HUES6 (cell line): ENCODE measurements around the gene ZCWPW1.

Source experiments
- H3K27ac ChIP-seq: 2 replicates; pipeline ENCODE4 v1.7.0; 2013; ENCODE audit warnings: low read depth, mild to moderate bottlenecking, low read length, inconsistent platforms
- H3K27me3 ChIP-seq: 2 replicates; pipeline ENCODE4 v1.6.1; 2013; ENCODE audit warnings: low read length; ENCODE audit not compliant: control insufficient read depth, insufficient read depth
- H3K36me3 ChIP-seq: 2 replicates; pipeline ENCODE4 v1.6.1; 2013; ENCODE audit warnings: low read length; ENCODE audit not compliant: control insufficient read depth, insufficient read depth
- H3K4me1 ChIP-seq: 2 replicates; pipeline ENCODE4 v1.6.1; 2013; ENCODE audit warnings: low read length; ENCODE audit not compliant: control insufficient read depth, insufficient read depth
- H3K4me3 ChIP-seq: 2 replicates; pipeline ENCODE4 v1.5.1; 2013; ENCODE audit warnings: low read depth, low read length
- H3K9ac ChIP-seq: one replicate; pipeline ENCODE4 v1.6.1; 2013; ENCODE audit warnings: mild to moderate bottlenecking, low read length
- H3K9me3 ChIP-seq: 2 replicates; pipeline ENCODE4 v1.6.1; 2013; ENCODE audit warnings: low read depth, low read length; ENCODE audit not compliant: control insufficient read depth, insufficient read depth

ZCWPW1 gene

DNA sequence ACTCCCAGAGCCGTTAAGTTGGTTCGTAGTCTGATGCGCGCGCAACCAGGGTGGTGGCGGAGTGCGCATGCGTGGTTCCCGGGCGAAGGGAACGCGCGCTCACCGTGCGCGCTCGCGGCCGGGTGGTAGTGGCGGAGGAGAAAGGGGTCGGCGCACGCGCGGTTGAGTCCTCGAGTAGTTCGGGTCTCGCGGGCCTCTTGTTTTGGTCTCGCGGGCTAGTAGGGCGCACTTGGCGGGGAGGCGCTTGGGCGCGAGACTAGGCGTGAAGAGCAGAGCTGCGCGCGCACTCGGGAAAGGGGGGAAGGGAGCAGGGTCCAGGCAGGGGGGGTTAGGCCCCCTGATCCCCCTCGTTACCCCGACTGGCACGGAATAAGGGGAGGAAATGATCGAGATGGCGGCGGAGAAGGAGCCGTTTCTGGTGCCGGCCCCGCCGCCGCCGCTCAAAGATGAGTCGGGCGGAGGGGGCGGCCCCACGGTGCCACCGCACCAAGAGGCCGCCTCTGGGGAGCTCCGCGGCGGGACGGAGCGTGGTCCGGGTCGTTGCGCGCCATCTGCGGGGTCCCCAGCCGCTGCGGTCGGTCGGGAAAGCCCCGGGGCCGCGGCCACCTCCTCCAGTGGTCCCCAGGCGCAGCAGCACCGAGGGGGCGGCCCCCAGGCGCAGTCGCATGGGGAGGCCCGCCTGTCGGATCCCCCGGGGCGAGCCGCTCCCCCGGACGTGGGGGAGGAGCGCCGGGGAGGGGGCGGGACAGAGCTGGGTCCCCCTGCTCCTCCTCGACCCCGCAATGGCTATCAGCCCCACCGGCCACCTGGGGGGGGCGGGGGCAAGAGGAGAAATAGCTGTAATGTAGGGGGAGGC lies 1.4 kb upstream of the ZCWPW1 start, which contains the start of gene MEPCE:
Gene MEPCE, plus strand, starts transcription at position 195 of the 856 bp plus-strand sequence. Its CDS starts 188 bp downstream, at position 383.
- Histone ChIP-seq H3K4me3 (peak within 1 kb of the TSS; percentile 82), H3K4me1 (peaks cover 25% of the 10 kb centered on the region), H3K27me3 (peaks cover 5% of the 10 kb centered on the region; the same call in 1 of the 2 replicates), H3K27ac (peak within 1 kb of the TSS; percentile 98), H3K36me3 (peaks cover 42% of the 10 kb centered on the region), H3K9ac (peak within 1 kb of the TSS; percentile 95), H3K9me3 (no peaks in the 10 kb centered on the region)

DNA sequence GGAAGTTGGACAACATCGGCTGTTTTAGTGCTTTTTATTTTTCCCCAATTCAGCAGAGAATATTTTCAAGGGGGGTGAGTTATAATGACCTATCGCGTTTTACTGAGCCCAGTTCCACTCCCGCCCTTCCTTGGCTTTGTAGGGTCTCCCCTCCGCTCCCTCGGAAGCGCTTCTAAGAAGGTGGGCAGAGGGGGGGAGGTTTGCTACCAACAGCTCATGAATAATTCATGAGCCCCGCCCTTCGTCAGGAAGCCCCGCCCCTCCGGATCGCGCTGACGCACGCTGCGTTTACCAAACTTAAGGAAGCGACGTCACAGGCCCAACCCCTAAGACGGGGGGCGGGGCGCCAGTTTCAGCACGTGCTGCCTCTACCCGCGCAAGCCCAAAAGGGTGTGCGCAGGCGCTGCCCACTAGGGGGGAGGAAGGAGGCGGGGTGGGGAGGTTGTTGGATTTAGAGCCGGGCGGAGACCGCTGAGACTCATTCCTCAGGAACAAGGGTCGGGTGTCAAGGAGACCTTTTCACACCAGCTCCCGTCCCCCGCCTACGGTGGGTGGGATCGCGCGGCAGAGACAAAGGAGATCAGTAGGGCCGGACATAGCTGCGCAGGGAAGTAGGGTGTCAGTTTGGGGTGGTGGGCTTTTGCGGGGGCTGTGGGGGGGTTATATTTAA lies 599 bp upstream of the ZCWPW1 start:
- no peaks in the 10 kb centered on the region for H3K9me3 ChIP-seq
- H3K27me3 ChIP-seq: peaks cover 5% of the 10 kb centered on the region; the same call in 1 of the 2 replicates
- H3K36me3 ChIP-seq: peaks cover 35% of the 10 kb centered on the region
- H3K27ac ChIP-seq: peak overlapping the region; percentile 98
- H3K4me1 ChIP-seq: peaks cover 22% of the 10 kb centered on the region
- H3K4me3 ChIP-seq: peak overlapping the region; percentile 82
- H3K9ac ChIP-seq: peak overlapping the region; percentile 95

DNA sequence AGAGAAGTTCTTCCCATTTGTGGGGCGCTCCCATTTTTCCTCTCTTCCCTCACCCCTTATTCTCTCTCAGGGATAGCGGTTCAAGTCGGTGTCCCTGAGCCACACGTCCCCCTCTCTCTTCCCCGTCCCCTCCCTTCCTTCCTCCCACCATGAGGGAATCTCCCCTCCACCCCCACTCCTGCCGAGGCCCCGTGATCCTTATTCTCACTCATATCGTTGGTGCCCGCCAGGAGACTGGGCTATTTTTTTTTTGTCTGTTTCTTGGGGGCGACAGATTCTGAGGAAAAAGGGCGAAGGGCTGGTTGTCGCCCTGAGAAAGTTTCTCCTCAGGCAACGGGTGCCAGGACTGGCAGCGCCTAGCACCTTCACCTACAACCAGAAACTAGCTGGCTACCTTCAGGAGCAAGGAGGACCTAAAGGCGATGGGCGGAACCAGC lies 723 bp downstream of the ZCWPW1 start:
- Histone ChIP-seq H3K27me3 (peaks cover 5% of the 10 kb centered on the region; the same call in 1 of the 2 replicates), H3K27ac (no peak overlapping the region), H3K9ac (no peak overlapping the region), H3K4me1 (peaks cover 18% of the 10 kb centered on the region), H3K4me3 (peak overlapping the region; percentile 82; the same call in 1 of the 2 replicates), H3K9me3 (no peaks in the 10 kb centered on the region), H3K36me3 (peaks cover 22% of the 10 kb centered on the region)

DNA sequence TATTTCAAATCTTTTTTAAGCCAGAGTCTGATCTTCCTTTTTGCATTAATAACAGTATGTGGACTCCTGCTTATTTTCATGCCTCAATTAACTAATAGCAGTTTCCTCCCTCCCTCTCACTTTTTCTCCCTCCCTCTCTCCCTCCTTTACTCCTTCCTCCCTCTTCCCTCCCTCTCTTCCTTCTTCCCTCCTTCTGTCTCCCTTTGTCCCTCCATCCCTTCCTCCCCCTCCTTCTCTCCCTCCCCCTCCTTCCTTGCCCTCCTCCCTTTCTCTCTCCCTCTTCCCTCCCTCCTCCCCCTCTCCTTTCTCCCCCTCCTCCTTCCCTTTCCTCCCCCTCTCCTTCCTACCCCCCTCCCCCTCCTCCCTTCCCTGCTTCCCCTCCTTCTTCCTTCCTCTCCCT lies 2.0 kb downstream of the ZCWPW1 start:
- peaks cover 11% of the 10 kb centered on the region for H3K4me1 ChIP-seq
- H3K4me3 ChIP-seq: no peak overlapping the region
- peaks cover 5% of the 10 kb centered on the region; the same call in 1 of the 2 replicates for H3K27me3 ChIP-seq
- H3K9ac ChIP-seq: no peak overlapping the region
- no peaks in the 10 kb centered on the region for H3K9me3 ChIP-seq
- no peak overlapping the region for H3K27ac ChIP-seq
- H3K36me3 ChIP-seq: peaks cover 10% of the 10 kb centered on the region

DNA sequence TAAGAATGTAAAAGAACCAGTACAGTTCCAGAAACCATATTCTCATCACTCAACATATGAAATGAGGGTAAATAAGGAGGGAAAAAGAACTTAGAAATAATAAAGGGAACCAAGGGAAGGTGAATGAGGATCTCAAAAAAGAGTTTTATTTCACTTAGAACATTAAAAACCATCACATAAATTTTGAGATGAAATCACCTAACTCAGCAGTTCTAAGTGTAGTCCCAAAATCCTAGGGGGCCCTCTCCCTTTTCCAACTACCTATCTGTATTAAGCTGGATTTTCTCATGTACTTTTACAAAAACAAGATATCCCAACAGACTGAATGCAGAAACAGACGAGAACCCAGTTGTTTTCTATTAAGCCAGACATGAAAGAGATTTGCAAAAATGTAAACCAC lies 3.2 kb downstream of the ZCWPW1 start:
- Histone ChIP-seq H3K4me1 (no peaks in the 10 kb centered on the region), H3K27me3 (peaks cover 5% of the 10 kb centered on the region; the same call in 1 of the 2 replicates), H3K9ac (no peak overlapping the region), H3K27ac (no peak overlapping the region), H3K9me3 (no peaks in the 10 kb centered on the region), H3K4me3 (no peak overlapping the region), H3K36me3 (no peaks in the 10 kb centered on the region)

DNA sequence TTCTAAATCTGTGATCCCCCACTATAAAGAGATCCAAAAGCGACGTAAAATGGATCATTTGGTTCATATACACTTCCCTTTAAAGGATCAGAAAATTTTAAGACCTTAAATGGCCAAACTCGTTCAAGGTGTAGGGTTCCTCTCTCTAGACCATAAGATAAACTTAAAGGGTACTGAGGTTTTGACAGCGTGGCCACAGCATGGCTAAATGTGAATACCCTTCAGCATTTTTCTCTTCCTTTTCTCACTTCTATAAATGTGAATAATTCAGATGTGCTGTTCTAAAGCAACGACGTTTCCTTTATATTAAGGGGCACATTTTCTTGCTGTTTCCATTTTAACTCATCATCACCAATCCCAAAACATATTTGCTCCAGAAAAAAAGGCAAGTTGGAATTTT lies 5.2 kb downstream of the ZCWPW1 start:
- Histone ChIP-seq H3K27ac (no peak overlapping the region), H3K27me3 (peaks cover 5% of the 10 kb centered on the region; the same call in 1 of the 2 replicates), H3K4me3 (no peak overlapping the region), H3K9ac (no peak overlapping the region), H3K4me1 (no peaks in the 10 kb centered on the region), H3K36me3 (no peaks in the 10 kb centered on the region), H3K9me3 (no peaks in the 10 kb centered on the region)

DNA sequence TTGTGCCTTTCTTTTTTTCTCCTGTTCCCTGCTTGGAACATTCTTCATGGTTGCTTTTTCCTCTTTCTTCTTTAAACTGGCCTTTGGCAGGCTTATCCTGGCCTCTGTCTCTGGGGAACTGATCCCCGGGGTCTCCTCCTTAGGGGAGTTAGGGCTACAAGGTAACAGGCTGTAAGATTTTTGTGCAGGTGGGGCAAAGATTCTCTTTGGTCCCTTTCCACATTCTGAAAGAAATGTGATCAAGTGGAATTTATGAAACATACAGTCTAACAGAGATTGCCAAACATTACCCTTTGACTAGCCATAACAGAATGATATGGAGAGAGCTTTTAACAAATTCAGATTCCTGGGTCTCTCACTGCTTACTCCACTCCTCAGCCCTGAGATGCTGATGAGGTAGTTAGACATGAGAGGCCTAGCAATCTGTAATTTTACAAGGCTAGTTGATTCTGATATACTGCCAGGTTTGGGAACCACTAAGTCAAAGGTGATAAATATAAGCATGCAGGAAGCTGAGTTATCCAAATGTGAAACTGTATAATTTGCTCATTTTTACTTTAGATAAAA lies 8.8 kb downstream of the ZCWPW1 start:
- no peaks in the 10 kb centered on the region for H3K9me3 ChIP-seq
- H3K36me3 ChIP-seq: no peaks in the 10 kb centered on the region
- H3K4me1 ChIP-seq: no peaks in the 10 kb centered on the region
- H3K27ac ChIP-seq: no peak overlapping the region
- H3K4me3 ChIP-seq: no peak overlapping the region
- no peak overlapping the region for H3K9ac ChIP-seq
- H3K27me3 ChIP-seq: no peaks in the 10 kb centered on the region

DNA sequence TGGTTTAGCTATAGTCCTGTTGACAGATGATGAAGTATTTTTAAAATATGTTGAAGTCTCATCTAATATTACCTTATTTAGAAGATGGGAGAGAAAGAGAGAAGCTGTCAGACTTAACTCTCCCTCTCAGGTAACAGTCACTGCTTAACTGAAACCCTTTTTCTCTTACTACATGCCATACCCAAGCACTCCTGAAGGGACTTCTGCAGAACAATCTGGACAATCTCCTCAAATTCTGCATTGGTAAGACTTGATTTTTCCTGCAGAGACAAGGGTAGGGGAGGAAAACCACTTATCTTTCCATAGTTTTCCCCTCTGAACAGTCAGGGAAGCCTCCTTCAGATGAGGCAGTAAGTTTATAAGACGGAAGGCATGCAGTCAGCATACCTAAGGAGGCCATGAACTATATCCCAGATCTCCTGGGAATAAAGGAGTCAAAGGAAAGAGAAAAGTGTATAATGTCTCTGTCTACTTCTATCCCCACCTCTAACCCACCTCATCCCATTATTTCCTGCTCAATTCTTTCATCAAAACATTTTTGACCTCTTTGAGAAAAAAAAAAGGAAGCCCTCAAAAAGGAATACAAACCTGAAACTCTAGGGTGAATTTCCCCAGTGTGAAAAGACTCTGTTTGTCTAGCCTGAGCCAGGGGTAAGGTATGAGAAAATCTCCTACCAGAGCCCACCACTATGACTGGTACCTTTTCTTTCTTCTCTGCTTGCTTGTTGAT lies 9.4 kb downstream of the ZCWPW1 start:
- H3K36me3 ChIP-seq: no peaks in the 10 kb centered on the region
- no peak overlapping the region for H3K27ac ChIP-seq
- no peaks in the 10 kb centered on the region for H3K27me3 ChIP-seq
- H3K4me3 ChIP-seq: no peak overlapping the region
- H3K9me3 ChIP-seq: no peaks in the 10 kb centered on the region
- no peak overlapping the region for H3K9ac ChIP-seq
- H3K4me1 ChIP-seq: no peaks in the 10 kb centered on the region

DNA sequence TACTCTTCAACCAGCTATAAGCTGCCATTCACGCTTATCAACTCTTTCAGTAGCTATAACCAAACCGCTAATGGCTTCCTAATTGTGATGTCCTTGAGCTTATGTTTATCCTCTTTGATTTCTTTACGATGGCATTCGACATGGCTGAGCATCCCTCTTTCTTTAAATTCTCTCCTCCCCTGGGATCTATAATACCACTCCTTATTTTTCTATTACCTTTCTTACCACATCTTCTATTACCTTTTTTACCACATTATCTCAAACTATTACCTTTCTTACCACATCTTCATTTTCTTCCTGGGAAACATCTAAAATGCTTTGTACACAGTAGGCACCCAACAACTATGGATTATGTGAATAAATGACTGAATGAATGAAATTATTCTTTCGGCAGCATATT lies 13.1 kb downstream of the ZCWPW1 start:
- Histone ChIP-seq H3K9ac (no peak overlapping the region), H3K27ac (no peak overlapping the region), H3K9me3 (no peaks in the 10 kb centered on the region), H3K36me3 (no peaks in the 10 kb centered on the region), H3K4me1 (no peaks in the 10 kb centered on the region), H3K27me3 (peaks cover 6% of the 10 kb centered on the region; the same call in 1 of the 2 replicates), H3K4me3 (no peak overlapping the region)

DNA sequence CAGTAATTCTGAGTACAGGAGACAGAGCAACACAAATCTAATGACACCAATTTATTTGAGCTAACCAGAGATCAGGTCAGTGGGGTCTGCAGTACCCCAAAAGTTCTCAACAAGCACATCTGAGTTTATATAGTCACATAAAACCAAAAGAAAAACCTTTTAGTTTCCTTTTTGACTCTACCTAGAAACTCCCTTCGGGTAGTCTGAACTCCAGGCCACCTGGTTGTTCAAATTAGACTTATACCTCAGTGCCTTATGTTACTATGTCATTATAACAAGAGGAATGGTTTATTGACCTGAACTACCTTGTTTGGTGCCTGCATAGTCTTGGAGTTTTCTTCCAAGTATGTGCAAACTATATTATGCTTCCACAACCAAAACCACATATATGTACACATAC lies 14.6 kb downstream of the ZCWPW1 start:
- Histone ChIP-seq H3K4me1 (no peaks in the 10 kb centered on the region), H3K9ac (no peak overlapping the region), H3K36me3 (no peaks in the 10 kb centered on the region), H3K4me3 (no peak overlapping the region), H3K9me3 (no peaks in the 10 kb centered on the region), H3K27ac (no peak overlapping the region), H3K27me3 (peaks cover 21% of the 10 kb centered on the region; the same call in 1 of the 2 replicates)
